Right lobe of liver (tissue), 4 donors: ENCODE results near the gene STON2.

ENCODE experiments used
- CTCF ChIP-seq, 4 donors: fragments of 200-600 bp in 3 of 4; fragments of 450-650 bp in 1 of 4; IDR thresholded peaks; one replicate each; pipeline versions ENCODE4 v1.5.1 to v1.8.0; 2016 to 2022; ENCODE audit warnings: antibody characterized with exemption in 4 of 4, mild to moderate bottlenecking in 2 of 4
- POLR2A ChIP-seq: fragments of 450-650 bp; IDR thresholded peaks from one replicate; pipeline ENCODE4 v1.6.1; 2017; ENCODE audit warnings: antibody characterized with exemption, mild to moderate bottlenecking
- donor health status: DM: no; HTN: no; CAD: no.
- donor health status: DM: no; HTN: no; CAD: no.
- donor health status: DM: no; HTN: yes; CAD: no.

GRCh38 chr14:81434230-81434629, 34.1 kb upstream of the STON2 start:
- TF ChIP-seq CTCF (IDR thresholded peaks at IDR 0.05), result no peak
- TF ChIP-seq POLR2A, result no peak
